Kidney (tissue), 14 donors: ENCODE data around the gene MBD5. TPM values are rescaled to one million over a fixed set of nuclear protein-coding genes. Genes with fewer than 3 reads are reported as not detected.

ENCODE experiments used
- DNase-seq, 5 donors: peaks; one replicate each; pipeline ENCODE4 v3.0.0-alpha.2; 2013 to 2020
- FAIRE-seq: peaks from 2 replicates; lab custom pipeline; 2012; peaks lifted over from hg19 to GRCh38; lab: Jason Lieb, UNC
- H3K27ac ChIP-seq, 2 donors: one replicate each; pipeline ENCODE4 v1.7.0; 2013; ENCODE audit warnings: low read depth in 2 of 2, low read length in 2 of 2, inconsistent platforms in 1 of 2
- H3K27me3 ChIP-seq: one replicate; pipeline ENCODE4 v1.7.1; 2013; ENCODE audit warnings: low read length, inconsistent platforms; ENCODE audit not compliant: control insufficient read depth, insufficient read depth
- H3K36me3 ChIP-seq, 3 donors: one replicate each; pipeline versions ENCODE4 v1.7.0 to v1.7.1; 2013; ENCODE audit warnings: low read length in 3 of 3, control low read depth in 1 of 3, inconsistent platforms in 1 of 3; ENCODE audit not compliant: insufficient read depth in 3 of 3, control insufficient read depth in 2 of 3
- H3K4me1 ChIP-seq, 3 donors: one replicate each; pipeline versions ENCODE4 v1.7.0 to v1.7.1; 2013; ENCODE audit warnings: low read length in 3 of 3, inconsistent platforms in 1 of 3, low read depth in 1 of 3; ENCODE audit not compliant: control insufficient read depth in 2 of 3, insufficient read depth in 2 of 3
- H3K4me3 ChIP-seq, 3 donors: one replicate each; pipeline versions ENCODE4 v1.7.0 to v1.8.1; 2013; ENCODE audit warnings: low read length in 3 of 3, control low read depth in 1 of 3, inconsistent platforms in 1 of 3
- H3K9ac ChIP-seq, 3 donors: one replicate each; pipeline versions ENCODE4 v1.7.0 to v1.7.1; 2013; ENCODE audit warnings: low read length in 3 of 3, control low read depth in 1 of 3, inconsistent platforms in 1 of 3
- H3K9me3 ChIP-seq, 3 donors: one replicate each; pipeline versions ENCODE4 v1.7.0 to v1.7.1; 2013; ENCODE audit warnings: low read length in 3 of 3, control low read depth in 1 of 3, inconsistent platforms in 1 of 3; ENCODE audit not compliant: control insufficient read depth in 2 of 3, insufficient read depth in 1 of 3
- intact Hi-C: fragments of 100-400 bp; cut with DNase I; formaldehyde crosslinking; loops from one replicate; pipeline ENCODE4 v1.11.1; 2022
- polyA plus RNA-seq: library from polyadenylated mRNA; stranded (reverse); fragments of 350-450 nt; fragmentation: Illumina TruSeq; extraction: RNeasy Lipid Tissue Mini Kit (QIAGEN cat#74804); gene quantifications from one replicate; pipeline ENCODE4 v1.2.3, GENCODE V29; 2014; ENCODE audit warnings: low read depth, low replicate concordance; ENCODE audit not compliant: insufficient read depth
- total RNA-seq: library from RNA; stranded (reverse); fragmentation: NEBNext Ultra II Directional; extraction: Animal tissue kit (Norgen Biotek cat#: 25700); gene quantifications from one replicate; pipeline ENCODE4 v1.2.1, GENCODE V29; 2021
- TF ChIP-seq, protein P1 (sequence below): IDR thresholded peaks from 3 replicates; pipeline ENCODE4 v1.5.1; 2012; ENCODE audit warnings: mild to moderate bottlenecking, moderate library complexity, borderline replicate concordance; ENCODE audit not compliant: insufficient read depth; ENCODE audit errors: extremely low read depth
- donor health status: control.
- donor health status: control.
- donor health status: control.
- donor health status: control.
- donor health status: control.
- donor health status: DM: yes; HTN: yes; CAD: no.
- donor health status: Normal renal cell carcinoma (clear cell type).

MBD5 gene
- total and polyA plus RNA-seq, 2 donors from 2014 or later: 6.9 to 66.8 TPM

DNA sequence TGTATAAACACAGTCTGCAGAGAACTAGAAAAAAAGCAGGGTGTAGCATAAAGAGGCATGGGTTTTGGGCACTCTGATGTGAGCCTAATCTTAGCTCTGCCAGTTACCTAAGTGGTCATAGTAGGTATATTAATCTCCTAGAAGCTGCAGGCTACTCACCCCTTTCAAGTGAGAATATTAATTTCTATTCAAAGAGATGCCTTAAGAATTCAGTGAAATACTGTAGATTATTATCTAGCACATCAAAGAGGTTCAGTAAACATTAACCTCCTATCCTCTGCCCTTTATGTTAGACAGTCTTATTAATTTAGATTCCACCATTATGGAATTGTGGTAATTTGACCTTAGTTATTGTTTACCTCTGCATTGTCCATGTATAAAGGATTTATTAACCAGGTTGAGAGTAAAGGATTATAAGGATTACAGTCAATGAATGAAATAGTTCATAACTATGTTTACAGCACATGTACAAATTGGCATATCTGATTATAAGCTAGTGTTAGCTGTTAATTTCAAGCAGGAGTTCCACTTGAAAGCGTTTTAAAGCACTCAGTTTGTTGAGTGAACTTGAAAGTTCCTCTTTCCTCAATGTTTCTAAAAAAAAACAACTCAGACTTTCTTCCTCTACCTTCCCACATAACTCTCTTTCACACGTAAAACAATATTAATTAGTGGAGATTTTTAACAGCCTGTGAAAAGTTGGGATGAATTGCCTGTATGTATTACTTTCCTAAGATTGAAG lies 473.1 kb downstream of the MBD5 start:
- H3K9ac ChIP-seq: no peak overlapping the region
- peak overlapping the region in 1 of 2 donors; percentile 33 for H3K27ac ChIP-seq
- H3K4me1 ChIP-seq: peaks cover 0 to 3% (median 3%) of the 10 kb centered on the region in 3 donors
- H3K9me3 ChIP-seq: no peaks in the 10 kb centered on the region
- peak overlapping the region in 1 of 3 donors; percentile 20 for H3K4me3 ChIP-seq
- H3K36me3 ChIP-seq: peaks cover 0 to 8% (median 0%) of the 10 kb centered on the region in 3 donors
- DNase-seq (peak in 2 of 5 donors; percentile 25 to 35), FAIRE-seq (no peak)
- TF ChIP-seq, protein P1, sequence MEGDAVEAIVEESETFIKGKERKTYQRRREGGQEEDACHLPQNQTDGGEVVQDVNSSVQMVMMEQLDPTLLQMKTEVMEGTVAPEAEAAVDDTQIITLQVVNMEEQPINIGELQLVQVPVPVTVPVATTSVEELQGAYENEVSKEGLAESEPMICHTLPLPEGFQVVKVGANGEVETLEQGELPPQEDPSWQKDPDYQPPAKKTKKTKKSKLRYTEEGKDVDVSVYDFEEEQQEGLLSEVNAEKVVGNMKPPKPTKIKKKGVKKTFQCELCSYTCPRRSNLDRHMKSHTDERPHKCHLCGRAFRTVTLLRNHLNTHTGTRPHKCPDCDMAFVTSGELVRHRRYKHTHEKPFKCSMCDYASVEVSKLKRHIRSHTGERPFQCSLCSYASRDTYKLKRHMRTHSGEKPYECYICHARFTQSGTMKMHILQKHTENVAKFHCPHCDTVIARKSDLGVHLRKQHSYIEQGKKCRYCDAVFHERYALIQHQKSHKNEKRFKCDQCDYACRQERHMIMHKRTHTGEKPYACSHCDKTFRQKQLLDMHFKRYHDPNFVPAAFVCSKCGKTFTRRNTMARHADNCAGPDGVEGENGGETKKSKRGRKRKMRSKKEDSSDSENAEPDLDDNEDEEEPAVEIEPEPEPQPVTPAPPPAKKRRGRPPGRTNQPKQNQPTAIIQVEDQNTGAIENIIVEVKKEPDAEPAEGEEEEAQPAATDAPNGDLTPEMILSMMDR: no peak
- H3K27me3 ChIP-seq: no peaks in the 10 kb centered on the region
- intact Hi-C loops: no loop called here

DNA sequence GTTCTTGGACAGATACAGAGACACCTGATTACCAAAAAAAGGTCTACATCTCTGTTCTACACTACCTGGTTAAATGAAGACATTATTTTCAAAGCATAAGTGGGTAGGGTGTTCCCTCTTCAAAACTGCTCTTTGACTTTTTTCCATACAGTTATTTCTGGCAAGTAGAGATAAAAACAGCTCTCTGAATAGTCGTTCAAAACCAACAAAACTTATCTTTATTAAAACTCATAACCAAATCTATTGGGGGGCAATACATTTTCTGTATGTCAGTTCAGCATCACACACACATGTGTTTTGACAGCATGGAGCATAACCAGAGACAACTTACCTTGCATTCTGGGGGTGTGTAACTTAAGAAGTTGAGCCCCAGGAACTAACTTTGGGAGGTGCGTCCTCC lies 474.7 kb downstream of the MBD5 start:
- no peaks in the 10 kb centered on the region for H3K9me3 ChIP-seq
- no peaks in the 10 kb centered on the region for H3K27me3 ChIP-seq
- FAIRE-seq (no peak), DNase-seq (no peak)
- H3K36me3 ChIP-seq: no peaks in the 10 kb centered on the region
- peaks cover 0 to 3% (median 3%) of the 10 kb centered on the region in 3 donors for H3K4me1 ChIP-seq
- intact Hi-C loops: no loop called here
- no peak overlapping the region for H3K9ac ChIP-seq
- H3K27ac ChIP-seq: no peak overlapping the region
- H3K4me3 ChIP-seq: no peak overlapping the region
- TF ChIP-seq, protein P1: no peak

DNA sequence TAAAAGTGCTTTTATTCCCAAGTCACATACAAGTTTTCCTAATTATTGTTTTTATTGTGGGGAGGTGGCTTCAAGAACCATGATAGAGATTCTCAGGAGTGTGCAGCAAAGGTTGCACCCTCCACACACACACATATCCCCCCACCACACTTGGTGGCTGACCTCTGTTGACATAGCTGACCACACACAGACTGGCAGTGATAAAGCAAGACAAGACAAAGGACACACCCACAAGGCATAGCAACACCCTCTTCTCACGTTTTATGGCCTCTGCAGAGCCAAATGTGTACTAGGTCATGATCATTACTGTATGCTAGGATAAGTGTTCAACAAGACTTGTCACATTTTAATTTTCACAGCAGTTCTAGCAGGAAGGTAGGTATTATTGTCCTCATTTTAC lies 480.7 kb downstream of the MBD5 start:
- FAIRE-seq (no peak), DNase-seq (no peak)
- Histone ChIP-seq H3K27ac (no peak overlapping the region), H3K9me3 (no peaks in the 10 kb centered on the region), H3K9ac (no peak overlapping the region), H3K4me3 (no peak overlapping the region), H3K27me3 (no peaks in the 10 kb centered on the region), H3K4me1 (peaks cover 0 to 6% (median 0%) of the 10 kb centered on the region in 3 donors), H3K36me3 (no peaks in the 10 kb centered on the region)
- TF ChIP-seq, protein P1: no peak
- intact Hi-C loops: no loop called here
